ENCODE results near the gene ERBB2. TPM values are rescaled to one million over a fixed set of nuclear protein-coding genes. Genes with fewer than 3 reads are reported as not detected.
A peak's percentile ranks its signal among the peaks of the same experiment; 100 is the strongest.
"Not testable (repeated sequence)": the region's sequence is repeated elsewhere in the genome, so short reads cannot be mapped to it uniquely, and the experiment has no call there.

ERBB2 gene
- total and polyA plus RNA-seq, 10 of the 15 experiments (the other 5 are each of a cell fraction or from before 2014, with no cell fraction given), result 0.39 to 7.0 (median 4.3) TPM

GRCh38 chr17:39764171-39764570 is 64.3 kb downstream of the ERBB2 start:
- Histone ChIP-seq H3K79me2 (ENCODE audit: control insufficient read depth, insufficient read depth, low read length) (peaks cover 74% of the 10 kb centered on the region), H3K36me3 (ENCODE audit: control insufficient read depth in 2 of 2, insufficient read depth in 2 of 2, low read length in 1 of 2) (peaks cover 19 to 54% of the 10 kb centered on the region in 2 experiments), H3K4me1 (ENCODE audit: control insufficient read depth, insufficient read depth, low read length) (peaks cover 56% of the 10 kb centered on the region)
- H3K27ac ChIP-seq (ENCODE audit: control insufficient read depth, insufficient read depth); H3K27me3 ChIP-seq (replicated peaks in 1 of 2; ENCODE audit: control insufficient read depth in 2 of 2, insufficient read depth in 2 of 2, low read length in 1 of 2); H4K20me1 ChIP-seq (ENCODE audit: control insufficient read depth, insufficient read depth); DNase-seq (ENCODE audit: low read depth, low spot score); BruUV-seq (replicated peaks); H3K9ac ChIP-seq (ENCODE audit: control insufficient read depth, insufficient read depth, low read length); H2AFZ ChIP-seq (ENCODE audit: control insufficient read depth, low read depth, low read length); intact Hi-C loops (cut with micrococcal nuclease; ENCODE audit: unreplicated experiment); H3K9me3 ChIP-seq (replicated peaks; ENCODE audit: control insufficient read depth, insufficient read depth, low read length); H3K4me3 ChIP-seq; H3K4me2 ChIP-seq (ENCODE audit: control insufficient read depth, insufficient read depth); FAIRE-seq; in situ Hi-C loops (cut with MboI); ATAC-seq: not testable (repeated sequence)
- CTCF ChIA-PET, result interaction anchor here (0.7 kb wide), 1 partner anchor 111 kb away, joined by 4 read pairs; no protein-coding TSS in a partner anchor
- RAD21 ChIA-PET (ENCODE audit: unreplicated experiment), result interaction anchor here (1.1 to 2.3 kb wide), 3 partner anchors 9 to 101 kb away, joined by 3 to 12 read pairs (median 7); no protein-coding TSS in a partner anchor
- SMC1A ChIA-PET (ENCODE audit: uncharacterized antibody, unreplicated experiment), result interaction anchor here (1.3 to 1.8 kb wide), 3 partner anchors 8 to 28 kb away, joined by 4 to 7 read pairs (median 4); no protein-coding TSS in a partner anchor
- WGBS (ENCODE audit: insufficient coverage, insufficient replicate concordance, low lambda C conversion rate, missing lambda C conversion rate), result 83% methylated on average over 3 of the region's 3 CpGs
- POLR2A ChIA-PET, result interaction anchor here (0.6 to 1.4 kb wide), 5 partner anchors 8 to 97 kb away, joined by 3 to 4 read pairs (median 3); no protein-coding TSS in a partner anchor

- Histone ChIP-seq H3K9ac (ENCODE audit: control insufficient read depth, insufficient read depth, low read length) (no peak overlapping the region), H3K79me2 (ENCODE audit: control insufficient read depth, insufficient read depth, low read length) (peaks cover 76% of the 10 kb centered on the region), H3K4me1 (ENCODE audit: control insufficient read depth, insufficient read depth, low read length) (peaks cover 55% of the 10 kb centered on the region), H2AFZ (ENCODE audit: control insufficient read depth, low read depth, low read length) (no peak overlapping the region), H3K27ac (ENCODE audit: control insufficient read depth, insufficient read depth) (no peak overlapping the region), H3K36me3 (ENCODE audit: control insufficient read depth in 2 of 2, insufficient read depth in 2 of 2, low read length in 1 of 2) (peaks cover 19 to 56% of the 10 kb centered on the region in 2 experiments), H3K4me2 (ENCODE audit: control insufficient read depth, insufficient read depth) (no peak overlapping the region), H3K9me3 (replicated peaks; ENCODE audit: control insufficient read depth, insufficient read depth, low read length) (no peaks in the 10 kb centered on the region), H4K20me1 (ENCODE audit: control insufficient read depth, insufficient read depth) (no peaks in the 10 kb centered on the region; the same call in none of the 2 replicates), H3K27me3 (replicated peaks in 1 of 2; ENCODE audit: control insufficient read depth in 2 of 2, insufficient read depth in 2 of 2, low read length in 1 of 2) (no peaks in the 10 kb centered on the region), H3K4me3 (no peak overlapping the region)
- FAIRE-seq (no peak), DNase-seq (ENCODE audit: low read depth, low spot score) (no peak), ATAC-seq (no peak)
- CTCF ChIA-PET, result interaction anchor here (0.9 kb wide), 1 partner anchor 193 kb away, joined by 3 read pairs; no protein-coding TSS in a partner anchor
- POLR2A ChIA-PET, result interaction anchor here (1.0 to 1.4 kb wide), 4 partner anchors 9 to 96 kb away, joined by 3 to 4 read pairs (median 4); no protein-coding TSS in a partner anchor
- WGBS (ENCODE audit: insufficient coverage, insufficient replicate concordance, low lambda C conversion rate, missing lambda C conversion rate), result 31% methylated on average over 3 of the region's 3 CpGs
- SMC1A ChIA-PET (ENCODE audit: uncharacterized antibody, unreplicated experiment), result interaction anchor here (1.0 to 1.6 kb wide), 4 partner anchors 9 to 96 kb away, joined by 4 to 7 read pairs (median 4); no protein-coding TSS in a partner anchor
- TF ChIP-seq CBX3 (IDR thresholded peaks at IDR 0.05; ENCODE audit: borderline replicate concordance, low read depth), result no peak
- TF ChIP-seq YBX1 (IDR thresholded peaks at IDR 0.05), result no peak
- TF ChIP-seq SUZ12 (IDR thresholded peaks at IDR 0.05; ENCODE audit: unreplicated experiment), result no peak
- no peak for TF ChIP-seq ZZZ3 (IDR thresholded peaks at IDR 0.05; ENCODE audit: control insufficient read depth, insufficient read length, low read depth)
- TF ChIP-seq MYC (IDR thresholded peaks at IDR 0.05; ENCODE audit: insufficient read depth, insufficient read length, insufficient replicate concordance, low read length, severe bottlenecking), result no peak
- 0 out of 2 replicates have a peak, but pooled peaks have one; percentile 13 for TF ChIP-seq POLR2AphosphoS5 (IDR thresholded peaks at IDR 0.05; ENCODE audit: low read length)
- in situ Hi-C loops (cut with MboI) (no loop called here), intact Hi-C loops (cut with micrococcal nuclease; ENCODE audit: unreplicated experiment) (no loop called here)
- no TSS peak for BruUV-seq (replicated peaks)
- RAD21 ChIA-PET (ENCODE audit: unreplicated experiment), result interaction anchor here (1.8 to 2.3 kb wide), 2 partner anchors 10 kb away, joined by 7 to 12 read pairs; no protein-coding TSS in a partner anchor
These were observed 65.3 kb downstream of the ERBB2 start for GRCh38 chr17:39765175-39765574.
